Common myeloid progenitor, CD34-positive (primary cell): ENCODE measurements around the gene KRTAP12-3.
A peak's percentile ranks its signal among the peaks of the same experiment; 100 is the strongest.
"Not testable (repeated sequence)": the region's sequence is repeated elsewhere in the genome, so short reads cannot be mapped to it uniquely, and the experiment has no call there.

ENCODE experiments used
- CTCF ChIA-PET: fragments of 350-600 bp; sonication (Branson Sonifier 250); formaldehyde crosslinking; loops from one replicate; lab custom pipeline; 2021; ENCODE audit warnings: antibody characterized with exemption; lab: Charles Lee
- POLR2A ChIA-PET: fragments of 350-600 bp; sonication (Branson Sonifier 250); formaldehyde crosslinking; loops from one replicate; lab custom pipeline; 2021; ENCODE audit warnings: antibody characterized with exemption; lab: Charles Lee
- DNase-seq, 3 donors: peaks; one replicate each; pipeline versions ENCODE4 v3.0.0 to v3.0.0-alpha.2; 2013
- H3K27ac ChIP-seq, 2 experiments: 1 replicate in 1 of 2; 2 replicates in 1 of 2; pipeline ENCODE4 v1.7.0; 2013; ENCODE audit warnings: inconsistent platforms in 2 of 2, low read length in 2 of 2, mild to moderate bottlenecking in 2 of 2, low read depth in 1 of 2, moderate library complexity in 1 of 2; ENCODE audit not compliant: severe bottlenecking in 2 of 2, insufficient read depth in 1 of 2, poor library complexity in 1 of 2
- H3K27me3 ChIP-seq, 5 experiments: replicated peaks in 2 of 5; 1 replicate in 3 of 5; 2 replicates in 2 of 5; pipeline versions ENCODE4 v1.6.1 to v1.7.0; 2013; ENCODE audit warnings: low read length in 4 of 5, mild to moderate bottlenecking in 2 of 5, moderate library complexity in 2 of 5, inconsistent platforms in 1 of 5; ENCODE audit not compliant: insufficient read depth in 5 of 5, control insufficient read depth in 4 of 5
- H3K36me3 ChIP-seq, 4 experiments: 1 replicate in 2 of 4; 2 replicates in 2 of 4; pipeline versions ENCODE4 v1.6.1 to v1.7.0; 2013; ENCODE audit warnings: low read length in 3 of 4, control low read depth in 1 of 4, mild to moderate bottlenecking in 1 of 4; ENCODE audit not compliant: control insufficient read depth in 4 of 4, insufficient read depth in 4 of 4
- H3K4me1 ChIP-seq, 4 experiments: 1 replicate in 3 of 4; 2 replicates in 1 of 4; pipeline versions ENCODE4 v1.6.1 to v1.7.1; 2013; ENCODE audit warnings: low read length in 3 of 4, mild to moderate bottlenecking in 3 of 4, control low read depth in 1 of 4, inconsistent platforms in 1 of 4, moderate library complexity in 1 of 4; ENCODE audit not compliant: control insufficient read depth in 4 of 4, insufficient read depth in 4 of 4; ENCODE audit errors: control extremely low read depth in 1 of 4
- H3K4me3 ChIP-seq, 7 experiments: 1 replicate in 4 of 7; 2 replicates in 3 of 7; pipeline versions ENCODE4 v1.5.1 to v1.7.0; 2013; ENCODE audit warnings: mild to moderate bottlenecking in 7 of 7, low read length in 6 of 7, moderate library complexity in 6 of 7, inconsistent platforms in 2 of 7, low read depth in 2 of 7, control low read depth in 1 of 7; ENCODE audit not compliant: insufficient read depth in 4 of 7, control insufficient read depth in 1 of 7; ENCODE audit errors: extremely low read depth in 1 of 7
- H3K9me3 ChIP-seq, 5 experiments: 1 replicate in 4 of 5; 2 replicates in 1 of 5; pipeline versions ENCODE4 v1.6.1 to v1.7.1; 2013; ENCODE audit warnings: low read length in 4 of 5, mild to moderate bottlenecking in 2 of 5, inconsistent platforms in 1 of 5, low read depth in 1 of 5, moderate library complexity in 1 of 5; ENCODE audit not compliant: control insufficient read depth in 4 of 5, insufficient read depth in 2 of 5; ENCODE audit errors: control extremely low read depth in 1 of 5
- WGBS: methylation state at CpG from one replicate; pipeline ENCODE4 v1.1.5; 2013; ENCODE audit not compliant: insufficient coverage; 5-methylcytosine and 5-hydroxymethylcytosine counted together

The KRTAP12-3 gene

GRCh38 chr21:44685050-44685449, 27.3 kb downstream of the KRTAP12-3 start:
- 100% methylated on average over 2 of the region's 6 CpGs for WGBS
- H3K9me3 ChIP-seq, H3K27ac ChIP-seq, POLR2A ChIA-PET, H3K4me3 ChIP-seq, H3K27me3 ChIP-seq, H3K36me3 ChIP-seq, CTCF ChIA-PET, DNase-seq: not testable (repeated sequence)
- peaks cover 0 to 16% (median 10%) of the 10 kb centered on the region in 4 experiments for H3K4me1 ChIP-seq

GRCh38 chr21:44686000-44686781, 28.5 kb downstream of the KRTAP12-3 start:
- H3K4me3 ChIP-seq: no peak overlapping the region
- POLR2A ChIA-PET: interaction anchor here (0.6 kb wide), 1 partner anchor 31 kb away, joined by 3 read pairs; no protein-coding TSS in a partner anchor
- peaks cover 0 to 16% (median 10%) of the 10 kb centered on the region in 4 experiments for H3K4me1 ChIP-seq
- no peak overlapping the region for H3K27ac ChIP-seq
- 33% methylated on average over 11 of the region's 14 CpGs for WGBS
- peaks cover 0 to 11% (median 5%) of the 10 kb centered on the region in 5 experiments for H3K27me3 ChIP-seq
- peak; percentile 44 to 95 (median 95) for DNase-seq
- H3K36me3 ChIP-seq: no peaks in the 10 kb centered on the region
- CTCF ChIA-PET: no interaction called here
- no peaks in the 10 kb centered on the region for H3K9me3 ChIP-seq

DNA sequence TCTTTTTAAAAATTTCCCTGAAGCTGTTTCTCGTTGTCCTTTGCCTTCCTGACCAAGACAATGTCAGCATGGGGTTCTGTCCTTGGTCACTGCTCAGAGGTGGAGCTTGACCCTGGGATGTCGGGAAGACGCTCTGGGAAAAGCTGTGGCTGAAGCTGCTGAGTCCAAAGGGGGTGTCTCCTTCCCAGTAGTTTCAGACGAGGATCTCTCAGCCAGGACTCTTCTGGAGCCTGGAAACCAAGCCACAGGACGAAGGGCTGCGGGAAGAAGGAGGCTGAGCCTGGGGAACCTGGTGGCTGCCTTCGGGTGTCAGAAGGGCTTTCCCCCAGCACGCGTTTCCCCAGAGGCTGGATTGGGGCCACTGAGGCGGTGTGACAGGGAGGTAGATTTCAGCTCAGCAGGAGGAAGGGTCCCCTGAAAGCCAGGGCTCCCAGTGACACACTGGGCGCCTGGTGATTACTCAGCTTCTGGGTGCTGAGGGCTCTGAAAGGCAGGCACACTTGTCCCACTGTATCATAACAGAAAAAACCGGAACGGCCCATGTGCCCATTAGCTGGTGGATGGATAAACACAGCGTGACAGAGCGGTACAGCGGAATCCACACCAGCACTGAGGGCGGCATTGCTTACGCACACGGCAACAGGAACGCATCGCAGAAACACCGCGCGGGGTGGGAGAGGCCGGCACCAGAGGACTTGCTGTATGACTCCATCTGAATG, 29.3 kb downstream of the KRTAP12-3 start:
- H3K4me3 ChIP-seq: no peak overlapping the region
- H3K9me3 ChIP-seq: peaks cover 0 to under 1% (median 0%) of the 10 kb centered on the region in 5 experiments
- H3K4me1 ChIP-seq: peaks cover 0 to 16% (median 10%) of the 10 kb centered on the region in 4 experiments
- H3K27ac ChIP-seq: no peak overlapping the region
- ChIA-PET POLR2A (interaction anchor here (0.6 kb wide), 1 partner anchor 32 kb away, joined by 3 read pairs; no protein-coding TSS in a partner anchor), CTCF (no interaction called here)
- DNase-seq: no peak
- H3K36me3 ChIP-seq: no peaks in the 10 kb centered on the region
- peaks cover 0 to 12% (median 5%) of the 10 kb centered on the region in 5 experiments for H3K27me3 ChIP-seq
- WGBS: 92% methylated on average over 22 of the region's 25 CpGs

- Histone ChIP-seq H3K36me3 (no peaks in the 10 kb centered on the region), H3K4me3 (no peak overlapping the region), H3K4me1 (peaks cover 0 to 16% (median 10%) of the 10 kb centered on the region in 4 experiments), H3K9me3 (peaks cover 0 to 6% (median under 1%) of the 10 kb centered on the region in 5 experiments), H3K27ac (no peak overlapping the region), H3K27me3 (peaks cover 0 to 12% (median 4%) of the 10 kb centered on the region in 5 experiments)
- no peak for DNase-seq
- ChIA-PET POLR2A (no interaction called here), CTCF (no interaction called here)
- WGBS: 91% methylated on average over 8 of the region's 11 CpGs
These were observed 29.9 kb downstream of the KRTAP12-3 start for GRCh38 chr21:44687671-44688070.

DNA sequence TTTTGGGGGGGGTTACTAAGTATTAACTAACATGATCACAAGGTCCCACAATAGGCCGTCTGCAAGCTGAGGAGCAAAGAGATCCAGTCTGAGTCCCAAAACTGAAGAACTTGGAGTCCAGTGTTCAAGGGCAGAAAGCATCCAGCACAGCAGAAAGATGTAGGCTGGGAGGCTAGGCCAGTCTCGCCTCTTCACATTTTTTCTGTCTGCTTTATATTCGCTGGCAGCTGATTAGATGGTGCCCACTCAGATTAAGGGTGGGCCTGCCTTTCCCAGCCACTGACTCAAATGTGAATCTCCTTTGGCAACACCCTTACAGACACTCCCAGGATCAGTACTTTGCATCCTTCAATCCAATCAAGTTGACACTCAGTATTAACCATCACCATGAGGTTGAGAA, 32.0 kb downstream of the KRTAP12-3 start:
- peaks cover 0 to 16% (median 10%) of the 10 kb centered on the region in 4 experiments for H3K4me1 ChIP-seq
- peaks cover 4 to 19% (median 5%) of the 10 kb centered on the region in 5 experiments for H3K27me3 ChIP-seq
- H3K4me3 ChIP-seq, H3K36me3 ChIP-seq, DNase-seq, H3K27ac ChIP-seq, CTCF ChIA-PET, POLR2A ChIA-PET: not testable (repeated sequence)
- 100% methylated on average over 2 of the region's 3 CpGs for WGBS
- peaks cover 0 to 18% (median 8%) of the 10 kb centered on the region in 5 experiments for H3K9me3 ChIP-seq

DNA sequence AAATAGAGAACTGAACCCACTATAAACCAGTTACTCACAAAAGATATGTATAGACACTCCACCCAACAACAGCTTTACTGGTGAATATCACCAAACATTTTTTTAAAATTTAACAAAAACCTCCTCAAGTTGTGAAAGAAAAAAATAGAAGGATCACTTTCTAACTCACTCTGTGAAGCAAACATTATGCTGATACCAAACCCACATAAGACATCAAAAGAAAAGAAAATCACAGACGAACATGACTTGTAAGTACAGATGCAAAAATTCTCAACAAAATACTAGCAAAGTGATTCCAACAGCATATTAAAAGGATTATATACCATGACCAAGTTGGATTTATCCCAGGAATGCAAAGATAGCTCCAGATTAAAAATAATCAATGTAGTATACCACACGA, 34.0 kb downstream of the KRTAP12-3 start:
- Histone ChIP-seq H3K27me3 (peaks cover 4 to 38% (median 8%) of the 10 kb centered on the region in 5 experiments), H3K4me3 (no peak overlapping the region), H3K9me3 (peaks cover 0 to 18% (median 8%) of the 10 kb centered on the region in 5 experiments), H3K36me3 (no peaks in the 10 kb centered on the region), H3K4me1 (peaks cover 0 to 6% (median 3%) of the 10 kb centered on the region in 4 experiments), H3K27ac (no peak overlapping the region)
- 100% methylated on average over 1 of the region's 2 CpGs for WGBS
- ChIA-PET CTCF (no interaction called here), POLR2A (interaction anchor here (0.7 kb wide), 1 partner anchor 19 kb away, joined by 4 read pairs; no protein-coding TSS in a partner anchor)
- DNase-seq: no peak
